ENCODE data around the gene PTF1A. TPM values are rescaled to one million over a fixed set of nuclear protein-coding genes. Genes with fewer than 3 reads are reported as not detected.

PTF1A gene
- total RNA-seq, result not detected

DNA sequence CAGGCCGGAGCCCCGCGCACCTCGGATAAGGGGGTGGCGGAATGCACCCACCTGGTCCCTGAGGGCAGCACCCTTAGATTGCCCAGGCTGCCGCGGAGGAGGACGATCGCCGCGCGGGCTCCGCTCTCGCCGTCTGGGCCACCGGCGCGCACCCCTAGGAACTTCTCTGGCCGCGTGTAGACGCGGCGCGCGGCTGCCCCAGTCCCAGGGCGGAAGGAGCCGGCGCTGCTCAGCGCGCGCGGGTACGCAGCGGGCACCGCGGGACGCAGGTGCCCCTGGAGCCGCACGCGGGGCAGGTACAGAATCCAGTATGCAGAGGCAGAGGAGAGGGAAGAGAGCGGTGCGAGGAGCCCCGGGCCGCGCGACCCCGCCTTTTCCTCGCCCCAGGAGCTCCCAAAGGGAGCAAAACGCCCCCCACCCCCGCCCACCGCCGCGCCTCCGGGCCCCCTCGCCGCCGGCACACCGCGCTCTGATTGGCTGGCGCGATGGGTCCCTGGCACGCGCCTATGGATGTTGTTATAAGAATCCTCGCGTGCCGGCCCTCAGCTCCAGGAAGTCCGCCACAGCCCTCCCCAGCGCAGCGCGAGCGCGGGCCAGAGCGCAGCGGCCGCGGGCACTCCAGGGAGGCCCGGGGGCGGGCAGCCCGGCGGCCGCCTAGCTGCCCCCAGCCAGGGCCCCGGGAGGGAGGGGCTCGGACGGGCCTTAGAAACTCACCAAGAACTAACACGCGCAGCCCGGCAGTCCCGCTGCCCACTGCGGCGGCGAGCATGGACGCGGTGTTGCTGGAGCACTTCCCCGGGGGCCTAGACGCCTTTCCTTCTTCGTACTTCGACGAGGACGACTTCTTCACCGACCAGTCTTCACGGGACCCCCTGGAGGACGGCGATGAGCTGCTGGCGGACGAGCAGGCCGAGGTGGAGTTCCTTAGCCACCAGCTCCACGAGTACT is at the start of gene PTF1A:
TSS of gene PTF1A (plus strand) at position 549 of the 948 bp plus-strand sequence. CDS start at position 768, 219 bp downstream.
- no peaks in the 10 kb centered on the region for H3K9me3 Mint-ChIP-seq (ENCODE audit: low read depth)
- ATAC-seq (no peak), DNase-seq (no peak)
- intact Hi-C loops (cut with DNase I, micrococcal nuclease), result loop anchor here in 1 of 2 experiments (10.0 kb wide), 1 partner anchor 213 kb away; no protein-coding TSS in a partner anchor
- H3K4me3 Mint-ChIP-seq, result no peak within 1 kb of the TSS
- peaks cover 58% of the 10 kb centered on the region for H3K27me3 Mint-ChIP-seq
- ChIA-PET POLR2A (no interaction called here), CTCF (interaction anchor here (0.6 to 1.0 kb wide), 3 partner anchors 10 to 291 kb away, joined by 3 read pairs; no protein-coding TSS in a partner anchor)
- no peak within 1 kb of the TSS for H3K27ac Mint-ChIP-seq
- peaks cover 9% of the 10 kb centered on the region for H3K4me1 Mint-ChIP-seq
- H3K36me3 Mint-ChIP-seq (ENCODE audit: low read depth), result peaks cover 2% of the 10 kb centered on the region

DNA sequence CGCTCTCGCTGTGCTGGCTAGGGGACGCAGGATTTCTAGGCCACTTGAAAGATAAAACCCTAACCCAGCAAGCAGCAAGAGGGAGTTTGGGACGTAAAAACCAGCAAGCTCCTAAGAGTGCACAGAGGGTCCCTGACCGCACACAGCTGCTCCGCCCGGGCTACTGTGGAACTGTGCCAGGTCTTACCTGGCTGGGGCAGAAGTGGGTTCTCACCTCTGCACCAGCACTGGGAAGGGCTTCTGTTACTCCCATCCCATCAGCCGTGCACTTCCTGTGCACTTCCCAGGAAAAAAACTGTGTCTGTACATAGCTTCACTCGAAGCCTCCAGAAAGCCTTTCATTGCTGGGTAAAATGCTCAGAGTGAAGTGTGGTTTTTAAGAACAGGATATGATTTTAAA is 45.9 kb upstream of the PTF1A start:
- no peak for DNase-seq
- ChIA-PET CTCF (interaction anchor here (2.6 kb wide), 1 partner anchor 12 kb away, joined by 10 read pairs; no protein-coding TSS in a partner anchor), POLR2A (no interaction called here)
- Mint-ChIP-seq H3K36me3 (ENCODE audit: low read depth) (no peaks in the 10 kb centered on the region), H3K27ac (no peak overlapping the region), H3K4me3 (no peak overlapping the region), H3K4me1 (no peaks in the 10 kb centered on the region), H3K27me3 (peaks cover 5% of the 10 kb centered on the region), H3K9me3 (ENCODE audit: low read depth) (no peaks in the 10 kb centered on the region)
- intact Hi-C loops (cut with DNase I, micrococcal nuclease), result no loop called here
- ATAC-seq, result no peak

DNA sequence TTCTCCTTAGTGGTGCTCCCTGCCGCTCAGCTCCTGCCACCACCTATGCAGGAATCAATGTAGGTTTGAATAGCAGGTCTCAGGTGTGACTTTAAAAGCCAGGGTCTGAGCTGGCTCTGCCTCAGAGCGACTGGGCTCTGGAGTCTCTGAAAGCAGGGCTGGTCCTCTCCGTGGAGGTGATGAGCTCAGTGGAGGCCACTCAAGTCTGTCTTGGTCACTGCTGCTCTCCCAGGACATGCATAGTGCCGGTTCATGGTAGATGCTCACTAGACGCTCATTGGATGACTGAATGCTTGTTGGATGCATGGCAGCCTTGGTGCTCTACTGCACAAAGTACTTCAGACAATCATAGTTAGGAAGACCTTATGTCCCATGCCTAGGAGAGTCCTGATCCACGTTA is 45.1 kb upstream of the PTF1A start:
- intact Hi-C loops (cut with DNase I, micrococcal nuclease), result no loop called here
- POLR2A ChIA-PET, result no interaction called here
- Mint-ChIP-seq H3K9me3 (ENCODE audit: low read depth) (no peaks in the 10 kb centered on the region), H3K36me3 (ENCODE audit: low read depth) (no peaks in the 10 kb centered on the region), H3K4me1 (no peaks in the 10 kb centered on the region), H3K27me3 (peaks cover 5% of the 10 kb centered on the region), H3K27ac (no peak overlapping the region), H3K4me3 (no peak overlapping the region)
- CTCF ChIA-PET, result interaction anchor here (0.7 to 2.6 kb wide), 2 partner anchors 11 to 1152 kb away, joined by 5 to 10 read pairs; no protein-coding TSS in a partner anchor
- ATAC-seq (no peak), DNase-seq (no peak)

- H3K4me1 Mint-ChIP-seq, result no peaks in the 10 kb centered on the region
- H3K27me3 Mint-ChIP-seq, result peaks cover 5% of the 10 kb centered on the region
- ATAC-seq, result no peak
- CTCF ChIA-PET, result no interaction called here
- H3K36me3 Mint-ChIP-seq (ENCODE audit: low read depth), result no peaks in the 10 kb centered on the region
- H3K27ac Mint-ChIP-seq, result no peak overlapping the region
- DNase-seq, result no peak
- intact Hi-C loops (cut with DNase I, micrococcal nuclease), result no loop called here
- POLR2A ChIA-PET, result no interaction called here
- H3K4me3 Mint-ChIP-seq, result no peak overlapping the region
- no peaks in the 10 kb centered on the region for H3K9me3 Mint-ChIP-seq (ENCODE audit: low read depth)
These were observed 43.9 kb upstream of the PTF1A start for GRCh38 chr10:23148214-23148613.

DNA sequence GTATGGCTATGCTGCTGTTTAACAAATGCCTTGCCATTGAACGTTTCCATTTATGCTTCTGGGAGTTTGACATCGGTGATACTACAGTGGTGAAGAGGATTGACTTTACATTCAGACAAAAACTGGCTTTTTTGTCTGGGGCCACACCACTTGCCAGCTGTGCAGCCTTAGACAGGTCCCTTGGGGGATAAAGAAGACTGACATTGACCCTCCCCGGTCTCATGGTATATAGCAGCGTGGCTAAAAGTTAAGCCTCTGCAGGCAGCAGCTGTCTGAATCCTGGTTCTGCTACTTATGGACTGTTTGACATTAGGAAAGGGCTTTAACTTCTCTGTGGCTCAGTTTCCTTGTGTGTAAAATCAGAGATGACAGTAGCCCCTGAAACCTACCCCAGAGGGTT is 42.0 kb upstream of the PTF1A start:
- intact Hi-C loops (cut with DNase I, micrococcal nuclease), result no loop called here
- DNase-seq, result no peak

GRCh38 chr10:23150610-23151009 is 41.5 kb upstream of the PTF1A start:
- POLR2A ChIA-PET, result no interaction called here
- Mint-ChIP-seq H3K4me3 (no peak overlapping the region), H3K27me3 (peaks cover 11% of the 10 kb centered on the region), H3K27ac (no peak overlapping the region), H3K4me1 (no peaks in the 10 kb centered on the region), H3K9me3 (ENCODE audit: low read depth) (no peaks in the 10 kb centered on the region), H3K36me3 (ENCODE audit: low read depth) (no peaks in the 10 kb centered on the region)
- CTCF ChIA-PET, result no interaction called here
- intact Hi-C loops (cut with DNase I, micrococcal nuclease), result no loop called here
- no peak for DNase-seq
- no peak for ATAC-seq

More for the DNA sequence above, 42.0 kb upstream of the PTF1A start:
- no peaks in the 10 kb centered on the region for H3K36me3 Mint-ChIP-seq (ENCODE audit: low read depth)
- CTCF ChIA-PET, result no interaction called here
- ATAC-seq, result no peak
- H3K27ac Mint-ChIP-seq, result no peak overlapping the region
- peaks cover 9% of the 10 kb centered on the region for H3K27me3 Mint-ChIP-seq
- H3K9me3 Mint-ChIP-seq (ENCODE audit: low read depth), result no peaks in the 10 kb centered on the region
- POLR2A ChIA-PET, result no interaction called here
- H3K4me1 Mint-ChIP-seq, result no peaks in the 10 kb centered on the region
- H3K4me3 Mint-ChIP-seq, result no peak overlapping the region

DNA sequence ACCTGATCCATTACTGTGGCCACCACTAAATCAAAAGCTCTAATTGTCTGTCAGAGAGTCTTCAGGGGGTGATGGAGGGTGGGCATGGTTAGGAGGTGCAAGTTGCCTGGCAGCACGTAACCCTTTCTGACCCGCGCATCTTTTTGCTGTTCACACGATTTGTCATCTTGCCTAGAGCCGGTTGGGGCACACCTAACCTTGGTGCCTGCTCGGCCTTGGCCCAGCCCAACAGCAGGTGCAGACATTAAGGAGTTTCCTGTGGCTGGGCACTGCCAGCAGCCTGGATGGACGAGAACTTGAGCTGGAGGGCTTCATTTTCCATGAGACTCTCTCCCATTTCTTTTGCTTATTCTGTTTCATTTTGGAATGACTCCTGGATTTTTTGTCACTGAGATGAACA is 41.0 kb upstream of the PTF1A start:
- DNase-seq, result no peak
- H3K9me3 Mint-ChIP-seq (ENCODE audit: low read depth), result no peaks in the 10 kb centered on the region
- no peak overlapping the region for H3K27ac Mint-ChIP-seq
- ChIA-PET CTCF (no interaction called here), POLR2A (no interaction called here)
- no peak for ATAC-seq
- no peaks in the 10 kb centered on the region for H3K36me3 Mint-ChIP-seq (ENCODE audit: low read depth)
- H3K4me3 Mint-ChIP-seq, result no peak overlapping the region
- H3K27me3 Mint-ChIP-seq, result peaks cover 14% of the 10 kb centered on the region
- intact Hi-C loops (cut with DNase I, micrococcal nuclease), result no loop called here
- no peaks in the 10 kb centered on the region for H3K4me1 Mint-ChIP-seq

DNA sequence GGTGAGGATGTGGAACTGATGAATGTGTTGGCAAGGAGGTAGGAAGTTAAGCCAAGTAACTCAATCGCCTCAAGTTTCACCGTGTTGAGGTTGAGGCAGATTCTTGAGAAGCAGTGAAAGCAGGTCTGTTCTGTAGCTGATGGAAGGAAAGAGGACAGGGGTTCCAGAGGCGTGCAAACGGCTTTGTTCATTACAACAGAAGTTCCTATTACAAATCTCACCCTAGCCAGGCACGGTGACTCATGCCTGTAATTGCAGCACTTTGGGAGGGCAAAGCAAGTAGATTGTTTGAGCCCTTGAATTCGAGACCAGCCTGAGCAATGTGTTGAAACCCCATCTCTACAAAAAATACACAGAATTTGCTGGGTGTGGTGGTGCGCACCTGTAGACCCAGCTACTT is 36.9 kb upstream of the PTF1A start:
- ChIA-PET POLR2A (no interaction called here), CTCF (no interaction called here)
- peaks cover 6% of the 10 kb centered on the region for H3K4me1 Mint-ChIP-seq
- DNase-seq, result no peak
- ATAC-seq, result no peak
- intact Hi-C loops (cut with DNase I, micrococcal nuclease), result loop anchor here in 1 of 2 experiments (5.0 kb wide), 2 partner anchors 372 to 1402 kb away; no protein-coding TSS in a partner anchor
- peaks cover 26% of the 10 kb centered on the region for H3K27me3 Mint-ChIP-seq
- no peak overlapping the region for H3K4me3 Mint-ChIP-seq
- H3K36me3 Mint-ChIP-seq (ENCODE audit: low read depth), result no peaks in the 10 kb centered on the region
- H3K9me3 Mint-ChIP-seq (ENCODE audit: low read depth), result no peaks in the 10 kb centered on the region
- no peak overlapping the region for H3K27ac Mint-ChIP-seq

- DNase-seq, result no peak
- Mint-ChIP-seq H3K9me3 (ENCODE audit: low read depth) (no peaks in the 10 kb centered on the region), H3K27me3 (peaks cover 32% of the 10 kb centered on the region), H3K27ac (no peak overlapping the region), H3K36me3 (ENCODE audit: low read depth) (no peaks in the 10 kb centered on the region), H3K4me1 (peaks cover 6% of the 10 kb centered on the region), H3K4me3 (no peak overlapping the region)
- intact Hi-C loops (cut with DNase I, micrococcal nuclease), result loop anchor here in 1 of 2 experiments (1.0 to 5.0 kb wide), 3 partner anchors 371 to 1401 kb away; no protein-coding TSS in a partner anchor
- POLR2A ChIA-PET, result no interaction called here
- CTCF ChIA-PET, result interaction anchor here (0.7 to 2.2 kb wide), 7 partner anchors 11 to 552 kb away, joined by 3 to 12 read pairs (median 4); no protein-coding TSS in a partner anchor
- ATAC-seq, result no peak
These were observed 35.5 kb upstream of the PTF1A start for GRCh38 chr10:23156447-23157150.

GRCh38 chr10:23157239-23157681 is 34.9 kb upstream of the PTF1A start:
- CTCF ChIA-PET, result interaction anchor here (0.7 to 2.2 kb wide), 15 partner anchors 10 to 1400 kb away, joined by 3 to 12 read pairs (median 4); no protein-coding TSS in a partner anchor
- H3K4me1 Mint-ChIP-seq, result peaks cover 6% of the 10 kb centered on the region
- peaks cover 32% of the 10 kb centered on the region for H3K27me3 Mint-ChIP-seq
- no peak overlapping the region for H3K27ac Mint-ChIP-seq
- H3K9me3 Mint-ChIP-seq (ENCODE audit: low read depth), result no peaks in the 10 kb centered on the region
- DNase-seq (no peak), ATAC-seq (no peak)
- POLR2A ChIA-PET, result no interaction called here
- no peak overlapping the region for H3K4me3 Mint-ChIP-seq
- H3K36me3 Mint-ChIP-seq (ENCODE audit: low read depth), result no peaks in the 10 kb centered on the region
- intact Hi-C loops (cut with DNase I, micrococcal nuclease), result loop anchor here in 1 of 2 experiments (1.0 to 5.0 kb wide), 3 partner anchors 370 to 1400 kb away; no protein-coding TSS in a partner anchor

GRCh38 chr10:23157691-23158369 is 34.3 kb upstream of the PTF1A start:
- Mint-ChIP-seq H3K4me1 (peaks cover 6% of the 10 kb centered on the region), H3K4me3 (no peak overlapping the region), H3K9me3 (ENCODE audit: low read depth) (no peaks in the 10 kb centered on the region), H3K36me3 (ENCODE audit: low read depth) (no peaks in the 10 kb centered on the region), H3K27me3 (peaks cover 32% of the 10 kb centered on the region), H3K27ac (no peak overlapping the region)
- ATAC-seq (peak; percentile 60), DNase-seq (no peak)
- POLR2A ChIA-PET, result no interaction called here
- CTCF ChIA-PET, result interaction anchor here (0.5 to 2.2 kb wide), 29 partner anchors 10 to 1400 kb away, joined by 3 to 12 read pairs (median 3); no protein-coding TSS in a partner anchor
- intact Hi-C loops (cut with DNase I, micrococcal nuclease), result loop anchor here (1.0 to 5.0 kb wide), 6 partner anchors 135 to 1399 kb away; no protein-coding TSS in a partner anchor
